ENCODE data around the gene DPP4. TPM values are rescaled to one million over a fixed set of nuclear protein-coding genes. Genes with fewer than 3 reads are reported as not detected.

The DPP4 gene
- total and polyA plus RNA-seq, 2 of the 4 experiments (the other 2 are of a cell fraction) = 13.2 to 19.0 TPM

DNA sequence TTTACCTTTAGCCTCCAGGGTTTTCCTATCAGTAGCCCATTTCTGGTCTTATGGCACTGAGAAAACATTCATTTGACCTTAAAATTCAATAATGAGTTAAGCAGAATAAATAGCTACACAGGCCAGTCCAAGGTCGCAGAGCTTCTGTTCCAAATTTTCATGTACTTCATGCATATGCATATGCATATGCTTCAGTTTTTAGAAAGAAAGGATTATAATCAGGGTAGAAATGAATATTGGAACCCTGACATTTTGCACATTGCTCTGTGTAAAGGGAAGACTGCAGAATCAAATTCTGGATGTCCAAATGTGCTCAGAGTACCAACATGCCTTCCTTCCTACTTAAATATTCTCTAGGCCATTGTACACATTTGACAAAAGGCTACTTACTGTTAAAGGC lies 104.9 kb downstream of the DPP4 start:
- Histone ChIP-seq H2BK120ac (ENCODE audit: low read depth, low read length) (no peak overlapping the region), H3K9me3 (ENCODE audit: control insufficient read depth, insufficient read depth, low read length) (no peaks in the 10 kb centered on the region), H2AK5ac (ENCODE audit: low read depth, low read length) (no peak overlapping the region), H3K23ac (ENCODE audit: low read depth, low read length) (no peak overlapping the region), H3K56ac (ENCODE audit: extremely low read depth, insufficient read depth, low read length) (no peak overlapping the region), H4K5ac (ENCODE audit: low read depth, low read length) (no peak overlapping the region), H2BK15ac (ENCODE audit: low read depth, low read length) (no peak overlapping the region), H2AFZ (replicated peaks; ENCODE audit: low read length, poor library complexity) (no peak overlapping the region), H2BK5ac (ENCODE audit: low read depth, low read length, poor library complexity, severe bottlenecking) (no peak overlapping the region), H3K9ac (ENCODE audit: low read depth, low read length) (no peak overlapping the region), H4K20me1 (ENCODE audit: insufficient read depth, low read length) (no peaks in the 10 kb centered on the region), H3K4ac (ENCODE audit: low read depth, low read length) (no peak overlapping the region), H4K8ac (ENCODE audit: low read depth in 2 of 2, low read length in 2 of 2) (no peak overlapping the region), H3K14ac (replicated peaks; ENCODE audit: low read depth, low read length) (no peak overlapping the region), H2AK9ac (replicated peaks; ENCODE audit: low read depth, low read length, poor library complexity) (no peak overlapping the region), H3K4me1 (ENCODE audit: control insufficient read depth, insufficient read depth, low read length) (no peaks in the 10 kb centered on the region), H2BK20ac (ENCODE audit: low read depth, low read length) (no peak overlapping the region), H3K79me1 (ENCODE audit: low read depth in 1 of 2, low read length in 2 of 2) (no peaks in the 10 kb centered on the region), H3K4me3 (ENCODE audit: insufficient read depth, low read depth, low read length) (no peak overlapping the region), H3K18ac (ENCODE audit: low read depth, low read length) (no peak overlapping the region), H3K27ac (ENCODE audit: insufficient read depth, low read length) (no peak overlapping the region), H4K91ac (ENCODE audit: insufficient read depth, low read depth, low read length) (no peak overlapping the region), H3K9me1 (ENCODE audit: insufficient read depth, low read length) (peaks cover 3% of the 10 kb centered on the region; the same call in 1 of the 2 replicates), H3K36me3 (ENCODE audit: control insufficient read depth, insufficient read depth, low read length) (no peaks in the 10 kb centered on the region), H3K27me3 (ENCODE audit: control insufficient read depth, insufficient read depth, low read length) (no peaks in the 10 kb centered on the region), H3K4me2 (ENCODE audit: low read depth, low read length) (no peak overlapping the region)
- intact Hi-C loops (cut with micrococcal nuclease) (no loop called here), in situ Hi-C loops (cut with MboI; ENCODE audit: low sequenced_read_pairs) (no loop called here), dilution Hi-C loops (cut with HindIII; ENCODE audit: low sequenced_read_pairs, unreplicated experiment) (no loop called here)
- no CpG with 5 or more reads among the region's 1 CpG for WGBS, 2 experiments (ENCODE audit: extremely low coverage in 2 of 2, insufficient read length in 1 of 2)
- BruUV-seq (replicated peaks) = no TSS peak
- no peak for DNase-seq
- POLR2A ChIA-PET (ENCODE audit: unreplicated experiment) = no interaction called here
- CTCF ChIA-PET = no interaction called here
- no peak for TF ChIP-seq BHLHE40 (IDR thresholded peaks at IDR 0.05; ENCODE audit: low read depth, low read length)
- TF ChIP-seq ELK1 (IDR thresholded peaks at IDR 0.05; ENCODE audit: borderline replicate concordance, low read depth, low read length) = no peak
- TF ChIP-seq SMC3 (IDR thresholded peaks at IDR 0.05; ENCODE audit: low read depth, low read length) = no peak
- no peak for TF ChIP-seq MXI1 (IDR thresholded peaks at IDR 0.05; ENCODE audit: borderline replicate concordance, low read depth, low read length)
- no peak for TF ChIP-seq RFX5 (IDR thresholded peaks at IDR 0.05; ENCODE audit: low read depth, low read length)
- TF ChIP-seq CEBPB (IDR thresholded peaks at IDR 0.05; ENCODE audit: low read depth, low read length) = no peak
- TF ChIP-seq, protein P1, sequence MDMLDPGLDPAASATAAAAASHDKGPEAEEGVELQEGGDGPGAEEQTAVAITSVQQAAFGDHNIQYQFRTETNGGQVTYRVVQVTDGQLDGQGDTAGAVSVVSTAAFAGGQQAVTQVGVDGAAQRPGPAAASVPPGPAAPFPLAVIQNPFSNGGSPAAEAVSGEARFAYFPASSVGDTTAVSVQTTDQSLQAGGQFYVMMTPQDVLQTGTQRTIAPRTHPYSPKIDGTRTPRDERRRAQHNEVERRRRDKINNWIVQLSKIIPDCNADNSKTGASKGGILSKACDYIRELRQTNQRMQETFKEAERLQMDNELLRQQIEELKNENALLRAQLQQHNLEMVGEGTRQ (IDR thresholded peaks at IDR 0.05; ENCODE audit: low read depth, low read length) = no peak
- TF ChIP-seq RAD21 (IDR thresholded peaks at IDR 0.05; ENCODE audit: low read length) = no peak
- TF ChIP-seq POLR2A (IDR thresholded peaks at IDR 0.05; ENCODE audit: low read depth, low read length) = no peak
- TF ChIP-seq, protein P2, sequence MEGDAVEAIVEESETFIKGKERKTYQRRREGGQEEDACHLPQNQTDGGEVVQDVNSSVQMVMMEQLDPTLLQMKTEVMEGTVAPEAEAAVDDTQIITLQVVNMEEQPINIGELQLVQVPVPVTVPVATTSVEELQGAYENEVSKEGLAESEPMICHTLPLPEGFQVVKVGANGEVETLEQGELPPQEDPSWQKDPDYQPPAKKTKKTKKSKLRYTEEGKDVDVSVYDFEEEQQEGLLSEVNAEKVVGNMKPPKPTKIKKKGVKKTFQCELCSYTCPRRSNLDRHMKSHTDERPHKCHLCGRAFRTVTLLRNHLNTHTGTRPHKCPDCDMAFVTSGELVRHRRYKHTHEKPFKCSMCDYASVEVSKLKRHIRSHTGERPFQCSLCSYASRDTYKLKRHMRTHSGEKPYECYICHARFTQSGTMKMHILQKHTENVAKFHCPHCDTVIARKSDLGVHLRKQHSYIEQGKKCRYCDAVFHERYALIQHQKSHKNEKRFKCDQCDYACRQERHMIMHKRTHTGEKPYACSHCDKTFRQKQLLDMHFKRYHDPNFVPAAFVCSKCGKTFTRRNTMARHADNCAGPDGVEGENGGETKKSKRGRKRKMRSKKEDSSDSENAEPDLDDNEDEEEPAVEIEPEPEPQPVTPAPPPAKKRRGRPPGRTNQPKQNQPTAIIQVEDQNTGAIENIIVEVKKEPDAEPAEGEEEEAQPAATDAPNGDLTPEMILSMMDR (conservative IDR thresholded peaks at IDR 0.05; ENCODE audit: low read depth, low read length) = no peak
- ATAC-seq (ENCODE audit: low read depth) = no peak
